HG02973 (cell line): Measurements from ENCODE around the gene NAV2.
"Not testable (repeated sequence)": the region's sequence is repeated elsewhere in the genome, so short reads cannot be mapped to it uniquely, and the experiment has no call there.

ENCODE experiments used
- ATAC-seq: cut with Tn5 transposase; IDR thresholded peaks from one replicate; pipeline ENCODE4 v1.9.1; 2021; ENCODE audit warnings: moderate library complexity; ENCODE audit not compliant: unreplicated experiment

Gene NAV2

GRCh38 chr11:19938866-19939265, 226.2 kb downstream of the NAV2 start:
- ATAC-seq, result no peak

- no peak for ATAC-seq
Measured at GRCh38 chr11:19939415-19939929, 226.8 kb downstream of the NAV2 start.

- ATAC-seq, result no peak
Measured at GRCh38 chr11:19940831-19941230, 228.2 kb downstream of the NAV2 start.

DNA sequence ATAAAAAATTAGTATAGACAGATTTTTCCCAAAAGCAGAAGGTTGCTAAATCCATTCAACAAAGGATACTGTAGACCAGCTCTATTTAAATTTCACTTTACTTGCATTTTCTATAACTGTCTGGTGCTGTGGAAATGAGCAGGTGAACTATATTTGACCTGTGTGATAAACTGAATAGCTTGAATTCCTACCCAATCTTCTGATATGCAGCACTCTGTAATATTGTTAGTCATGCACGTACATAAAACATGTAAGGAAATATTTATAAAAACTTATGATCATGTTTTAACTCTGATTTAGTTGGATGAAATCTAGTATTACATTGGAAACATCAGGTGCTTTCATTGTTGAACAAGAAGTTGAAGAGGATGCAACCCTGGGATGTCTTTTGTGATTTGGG, 234.0 kb downstream of the NAV2 start:
- ATAC-seq, result no peak

- no peak for ATAC-seq
Measured at GRCh38 chr11:19947537-19948114, 235.0 kb downstream of the NAV2 start.

DNA sequence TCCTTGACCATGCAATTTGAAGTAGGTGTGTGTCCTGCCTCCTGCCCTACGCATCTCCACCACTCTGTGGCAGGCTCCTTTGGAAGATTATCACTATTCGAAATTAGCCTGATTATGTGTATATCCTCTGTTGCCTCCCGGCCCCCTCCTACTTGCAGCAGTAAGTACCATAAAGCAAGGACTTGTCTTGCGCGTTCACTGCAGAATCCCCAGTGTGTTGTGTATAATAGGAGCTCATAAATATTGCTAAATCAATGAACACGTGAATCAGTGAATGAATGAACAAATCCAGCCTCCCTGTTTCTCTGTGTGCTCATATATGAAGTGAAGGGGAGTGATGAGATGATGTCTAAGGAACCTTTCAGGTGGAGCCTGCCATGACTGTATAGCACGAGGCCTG, 237.0 kb downstream of the NAV2 start:
- no peak for ATAC-seq

DNA sequence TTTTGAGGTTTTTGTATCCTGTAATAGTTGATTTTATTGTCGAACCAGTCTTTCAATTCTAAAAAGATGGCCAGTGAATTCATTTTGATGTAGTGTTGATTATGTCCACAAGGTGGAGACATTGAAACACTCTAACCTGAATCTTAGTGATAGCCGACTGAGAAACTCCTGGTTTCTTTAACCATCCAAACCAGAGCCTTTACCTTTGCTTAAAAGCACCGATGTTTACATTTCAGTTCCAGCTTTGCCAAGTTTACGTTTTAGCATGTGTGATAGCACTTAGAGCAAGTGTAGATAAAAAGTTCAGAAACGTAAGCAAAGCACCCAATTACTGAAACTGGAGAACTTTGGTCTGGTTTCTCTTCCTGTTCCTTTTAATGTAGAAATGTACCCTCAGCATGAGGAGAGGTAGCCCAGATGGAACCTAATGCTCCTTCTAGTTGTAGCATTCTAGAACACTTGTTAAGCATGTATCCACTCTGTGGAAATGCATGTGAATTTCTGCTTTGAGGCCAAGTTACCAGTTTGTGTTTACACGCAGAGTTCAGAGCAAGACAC, 239.0 kb downstream of the NAV2 start:
- peak; percentile 88 for ATAC-seq

- no peak for ATAC-seq
Measured at GRCh38 chr11:19952116-19952605, 239.5 kb downstream of the NAV2 start.

GRCh38 chr11:19952911-19953310, 240.3 kb downstream of the NAV2 start:
- no peak for ATAC-seq

DNA sequence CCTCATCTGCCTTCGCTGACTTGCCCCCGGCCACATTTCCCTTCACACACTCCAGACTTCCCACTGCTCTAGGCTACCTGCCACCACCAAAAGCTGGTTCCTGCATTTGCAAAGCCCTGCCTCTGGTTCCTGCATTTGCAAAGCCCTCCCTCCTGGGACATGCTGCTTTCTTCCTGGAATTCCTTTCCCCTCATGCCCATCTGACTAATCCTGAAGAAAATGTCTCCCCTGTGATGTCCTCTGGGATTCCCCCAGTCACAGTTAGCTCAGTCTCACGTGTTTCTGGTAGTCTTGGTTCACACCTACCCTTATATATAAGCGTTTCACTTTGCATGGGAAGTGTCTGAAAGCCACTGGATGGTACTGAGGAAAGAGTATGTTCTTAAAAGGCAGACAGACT, 240.7 kb downstream of the NAV2 start:
- no peak for ATAC-seq

- ATAC-seq, result no peak
Measured at GRCh38 chr11:19953909-19954308, 241.3 kb downstream of the NAV2 start.

GRCh38 chr11:19954899-19955298, 242.3 kb downstream of the NAV2 start:
- no peak for ATAC-seq

GRCh38 chr11:19955660-19956059, 243.0 kb downstream of the NAV2 start:
- ATAC-seq, result no peak

- no peak for ATAC-seq
Measured at GRCh38 chr11:19956228-19956627, 243.6 kb downstream of the NAV2 start.

DNA sequence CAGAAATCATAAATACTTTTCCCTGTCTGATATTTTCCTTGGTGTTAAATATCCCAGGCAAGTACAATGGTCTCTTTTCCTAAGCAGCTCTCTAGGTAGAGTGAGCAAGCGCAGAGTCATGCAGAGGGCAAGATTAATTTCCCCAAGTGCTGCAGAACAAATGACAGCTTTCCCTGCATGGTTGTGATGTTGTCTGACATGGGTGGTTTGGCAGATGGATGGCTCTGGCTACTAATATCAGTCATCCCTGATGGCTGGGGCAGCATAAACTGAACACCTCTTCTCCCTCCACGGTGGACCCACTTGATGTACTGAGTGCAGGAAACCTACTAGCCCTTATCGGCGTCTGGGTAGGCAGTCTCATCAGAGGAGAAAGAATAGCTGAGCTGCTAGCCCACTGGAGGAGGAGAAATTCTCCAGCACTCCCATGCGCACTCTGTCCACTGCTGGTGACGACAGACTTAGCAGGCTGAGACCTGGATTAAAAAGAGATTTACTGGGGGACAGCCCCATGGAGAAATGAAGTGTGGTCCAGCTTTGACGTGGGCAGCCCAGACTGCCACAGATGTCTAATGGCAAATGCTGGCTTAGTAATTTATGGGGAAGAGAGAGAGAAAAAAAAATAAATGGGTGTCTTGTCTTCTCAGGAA, 244.8 kb downstream of the NAV2 start:
- ATAC-seq, result no peak

DNA sequence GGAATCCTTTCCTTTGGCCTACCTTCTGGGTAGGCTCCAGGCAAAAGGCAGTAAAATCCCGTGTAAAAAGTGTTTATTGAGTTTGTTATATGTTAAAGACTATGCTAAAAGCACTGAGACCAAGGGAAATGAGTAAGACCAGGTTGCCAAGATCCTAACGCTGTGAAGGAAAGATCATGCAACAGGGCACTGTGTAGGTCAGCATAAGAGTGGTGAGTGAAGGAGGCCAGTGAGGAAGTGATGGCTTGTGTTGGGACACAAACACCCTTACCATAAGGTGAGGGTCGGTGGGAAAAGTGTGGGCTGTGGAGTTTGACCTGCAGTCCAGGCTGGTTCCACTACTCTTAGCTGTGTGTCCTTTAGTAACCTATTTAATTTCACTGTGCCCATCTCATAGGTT, 245.6 kb downstream of the NAV2 start:
- no peak for ATAC-seq

GRCh38 chr11:19959210-19959609, 246.6 kb downstream of the NAV2 start:
- ATAC-seq, result no peak

DNA sequence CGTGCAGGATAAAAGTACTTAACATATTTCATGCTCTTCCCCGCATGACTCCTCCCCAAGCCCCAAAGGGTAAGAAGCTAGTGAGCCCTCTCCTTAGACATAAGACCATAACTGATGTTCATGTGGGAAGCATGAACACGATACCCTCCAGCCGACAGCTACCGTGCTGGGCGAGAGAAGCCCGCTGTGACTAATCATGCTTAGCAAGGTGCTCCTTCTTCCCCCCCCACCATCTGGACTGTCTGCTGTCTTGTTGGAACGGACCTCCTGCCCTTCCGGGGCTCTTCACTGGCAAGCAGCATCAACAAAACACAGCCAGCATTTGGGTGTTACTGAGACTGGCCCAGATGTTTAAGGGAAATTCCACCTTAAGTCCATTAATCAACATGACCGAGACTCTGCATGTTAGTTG, 247.0 kb downstream of the NAV2 start:
- no peak for ATAC-seq

GRCh38 chr11:19960410-19960809, 247.8 kb downstream of the NAV2 start:
- not testable (repeated sequence) for ATAC-seq

DNA sequence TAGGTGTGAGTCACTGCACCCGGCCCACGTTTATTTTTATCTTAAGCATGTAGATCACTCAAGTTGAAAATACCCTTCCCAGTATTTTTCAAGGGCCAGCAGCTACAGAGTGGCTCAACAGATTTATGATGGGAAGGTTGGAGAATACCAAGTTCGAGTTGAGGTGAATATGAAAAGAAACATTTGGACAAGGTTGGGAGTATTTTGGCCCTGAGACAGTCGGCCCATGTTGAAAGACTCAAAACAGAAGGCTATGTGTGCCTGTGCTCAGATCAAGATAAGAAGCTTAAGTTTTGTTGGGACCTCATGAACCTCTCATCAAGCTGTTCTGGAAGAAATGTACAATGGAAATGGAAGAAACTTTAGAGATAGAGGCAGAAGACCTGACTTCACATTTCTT, 248.6 kb downstream of the NAV2 start:
- no peak for ATAC-seq

DNA sequence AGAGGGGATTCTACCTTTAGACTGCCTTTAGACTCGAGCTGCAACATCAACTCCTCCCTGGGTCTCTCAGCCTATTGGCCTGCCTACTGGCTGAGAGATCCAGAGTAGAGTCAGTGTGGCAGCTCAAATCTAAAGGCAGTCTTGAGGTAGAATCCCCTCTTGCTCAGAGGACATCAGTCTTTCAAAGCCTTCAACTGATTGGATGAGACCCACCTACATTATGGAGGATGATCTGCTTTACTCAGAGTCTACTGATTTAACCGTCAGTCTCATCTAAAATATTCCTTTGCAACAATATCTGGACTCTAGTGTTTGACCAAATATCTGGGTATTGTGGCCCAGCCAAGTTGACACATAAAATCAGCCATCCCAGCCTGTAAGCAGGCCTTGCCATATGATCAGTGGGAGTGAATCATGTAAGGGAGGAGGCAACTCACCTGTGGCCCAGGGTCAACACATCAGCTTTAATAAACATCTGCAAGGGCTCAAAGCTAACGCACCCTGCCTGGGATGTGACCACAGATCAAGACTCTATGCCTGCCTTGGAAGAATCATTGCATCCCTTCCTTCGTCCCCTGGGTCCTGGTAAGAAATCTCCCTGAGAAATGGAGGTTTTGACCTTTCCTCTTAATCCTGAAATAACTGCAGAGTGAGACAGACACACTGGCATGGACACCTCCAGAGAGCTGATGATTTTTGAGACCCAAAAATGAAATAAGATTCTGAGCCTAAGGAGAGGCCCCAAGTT, 249.6 kb downstream of the NAV2 start:
- ATAC-seq, result no peak

- no peak for ATAC-seq
Measured at GRCh38 chr11:19962801-19963175, 250.2 kb downstream of the NAV2 start.
